GM12878 (cell line): Measurements from ENCODE around the gene JDP2. TPM values are rescaled to one million over a fixed set of nuclear protein-coding genes. Genes with fewer than 3 reads are reported as not detected.

Source experiments
- ATF2 ChIP-seq: IDR thresholded peaks from 2 replicates; pipeline ENCODE4 v1.6.1; 2012; ENCODE audit warnings: low read length, inconsistent platforms
- ATF7 ChIP-seq: fragments of 450-650 bp; IDR thresholded peaks from 2 replicates; pipeline ENCODE4 v1.6.1; 2016; ENCODE audit warnings: low read depth, mild to moderate bottlenecking
- CBX3 ChIP-seq: fragments of 200-600 bp; sonication (generic); IDR thresholded peaks from 2 replicates; pipeline ENCODE4 v1.6.1; 2016; ENCODE audit warnings: low read depth, borderline replicate concordance
- CEBPZ ChIP-seq: fragments of 150-350 bp; IDR thresholded peaks from 2 replicates; pipeline ENCODE4 v1.6.1; 2016; ENCODE audit warnings: low read depth, low read length
- CUX1 ChIP-seq: IDR thresholded peaks from 2 replicates; pipeline ENCODE4 v1.6.1; 2012; ENCODE audit warnings: improper control_type of control experiment, low read depth, low read length; ENCODE audit not compliant: insufficient replicate concordance
- E2F4 ChIP-seq: IDR thresholded peaks from 2 replicates; pipeline ENCODE4 v1.6.1; 2012; ENCODE audit warnings: low read depth, low read length, improper control_type of control experiment
- ESRRA ChIP-seq: IDR thresholded peaks from 2 replicates; pipeline ENCODE4 v1.6.1; 2012; ENCODE audit warnings: mild to moderate bottlenecking, low read length, improper control_type of control experiment
- HDAC2 ChIP-seq: fragments of 200-600 bp; sonication (generic); IDR thresholded peaks from 2 replicates; pipeline ENCODE4 v1.6.1; 2017
- NFIC ChIP-seq: IDR thresholded peaks from 2 replicates; pipeline ENCODE4 v1.6.1; 2012; ENCODE audit warnings: low read depth, mild to moderate bottlenecking, inconsistent platforms, low read length, moderate library complexity
- PAX5 ChIP-seq: IDR thresholded peaks from 2 replicates; pipeline ENCODE4 v1.6.1; 2011; ENCODE audit warnings: low read depth, low read length, borderline replicate concordance
- PBX3 ChIP-seq: IDR thresholded peaks from 2 replicates; pipeline ENCODE4 v1.6.1; 2011; ENCODE audit warnings: mild to moderate bottlenecking, low read depth, low read length, moderate library complexity; ENCODE audit not compliant: insufficient replicate concordance
- POLR2AphosphoS2 ChIP-seq: IDR thresholded peaks from 2 replicates; pipeline ENCODE4 v1.6.1; 2011; ENCODE audit warnings: low read depth, mild to moderate bottlenecking, low read length, improper control_type of control experiment, moderate library complexity
- RCOR1 ChIP-seq: conservative IDR thresholded peaks from 2 replicates; pipeline ENCODE4 v1.6.1; 2012; ENCODE audit warnings: low read depth, low read length, improper control_type of control experiment
- SMAD5 ChIP-seq: IDR thresholded peaks from 2 replicates; pipeline ENCODE4 v1.6.1; 2016; ENCODE audit warnings: antibody characterized with exemption, low read depth
- SUZ12 ChIP-seq: fragments of 200-600 bp; sonication (generic); IDR thresholded peaks from one replicate; pipeline ENCODE4 v1.6.1; 2018; ENCODE audit warnings: antibody characterized with exemption, mild to moderate bottlenecking; ENCODE audit not compliant: unreplicated experiment
- USF2 ChIP-seq: IDR thresholded peaks from 2 replicates; pipeline ENCODE4 v1.6.1; 2011; ENCODE audit warnings: low read depth, low read length, improper control_type of control experiment, borderline replicate concordance
- ZNF207 ChIP-seq: fragments of 450-650 bp; IDR thresholded peaks from 2 replicates; pipeline ENCODE4 v1.6.1; 2014; ENCODE audit warnings: antibody characterized with exemption, mild to moderate bottlenecking, borderline replicate concordance
- polyA plus RNA-seq, 11 experiments: library from polyadenylated mRNA; depleted of rRNA in 4 of 11; unstranded in 6 of 11; stranded (reverse) in 5 of 11; fragments of >200 nt; fragmentation: Nextera tagmentation in 4 of 11; fragmentation: Illumina TruSeq in 1 of 11; extraction: Ambion mirVana in 4 of 11; extraction: Trizol in 1 of 11; gene quantifications; 1 replicate in 1 of 11; 2 replicates in 10 of 11; pipeline versions ENCODE4 v1.2.1 to v1.2.3, GENCODE V29; 2011 to 2016; ENCODE audit warnings: inconsistent platforms in 2 of 11, missing spikeins in 2 of 11, low read depth in 1 of 11
- total RNA-seq, 4 experiments: library from RNA; depleted of rRNA in 3 of 4; stranded (reverse); fragments of >200 nt in 3 of 4; fragmentation: Illumina TruSeq in 1 of 4; extraction: Trizol in 1 of 4; gene quantifications; 2 replicates each; pipeline versions ENCODE4 v1.2.1 to v1.2.3, GENCODE V29; 2013 to 2021

The JDP2 gene
- total and polyA plus RNA-seq, 10 of the 15 experiments (the other 5 are each of a cell fraction or from before 2014, with no cell fraction given), result 0.71 to 21.3 (median 11.2) TPM

- TF ChIP-seq CUX1, result no peak
- TF ChIP-seq POLR2AphosphoS2, result no peak
- no peak for TF ChIP-seq CEBPZ
- TF ChIP-seq ATF7, result no peak
- TF ChIP-seq RCOR1, result no peak
- no peak for TF ChIP-seq ATF2
- TF ChIP-seq SMAD5, result no peak; the same call in 1 of the 2 replicates
- no peak for TF ChIP-seq CBX3
- TF ChIP-seq USF2, result no peak
- no peak for TF ChIP-seq ESRRA
- no peak for TF ChIP-seq E2F4
- TF ChIP-seq NFIC, result peak; percentile 61; the same call in 1 of the 2 replicates
- TF ChIP-seq HDAC2, result no peak
- no peak for TF ChIP-seq ZNF207
- no peak for TF ChIP-seq PBX3
- TF ChIP-seq PAX5, result peak; percentile 85
- TF ChIP-seq SUZ12, result no peak
Observed at GRCh38 chr14:75497191-75497590, 69.4 kb downstream of the JDP2 start (continued).
